ENCODE data around the gene PLEKHB2. TPM values are rescaled to one million over a fixed set of nuclear protein-coding genes. Genes with fewer than 3 reads are reported as not detected.

The PLEKHB2 gene
- polyA plus RNA-seq, 3 donors = 53.9 to 172 (median 146) TPM

DNA sequence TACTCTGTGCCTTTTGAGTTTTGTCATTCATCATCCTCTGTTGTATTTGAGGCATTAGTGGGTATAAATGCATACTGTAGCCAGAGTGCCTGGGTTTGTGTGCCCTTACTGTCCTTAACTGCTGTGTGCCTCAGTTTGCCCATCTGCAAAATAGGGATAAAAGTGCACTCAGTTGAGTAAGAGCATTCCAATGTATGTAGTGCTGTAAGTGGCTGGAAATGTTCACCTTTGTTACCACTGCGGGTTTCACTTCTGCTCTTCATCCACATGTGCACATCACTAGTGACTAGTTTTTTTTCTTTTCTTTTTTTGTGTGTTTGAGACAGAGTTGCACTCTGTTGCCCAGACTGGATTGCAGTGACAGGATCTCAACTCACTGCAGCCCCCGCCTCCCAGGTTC lies 39.9 kb downstream of the PLEKHB2 start:
- Histone ChIP-seq H3K9me3 (replicated peaks in 1 of 2; ENCODE audit: control insufficient read depth in 1 of 2, insufficient read depth in 1 of 2, low read length in 2 of 2) (no peaks in the 10 kb centered on the region), H3K27ac (ENCODE audit: low read depth in 1 of 2, low read length in 2 of 2) (no peak overlapping the region), H3K9ac (ENCODE audit: insufficient read depth, low read length, poor library complexity, severe bottlenecking) (no peak overlapping the region), H3K79me2 (ENCODE audit: insufficient read depth, low read length) (peaks cover 5% of the 10 kb centered on the region), H4K20me1 (ENCODE audit: insufficient read depth, low read length) (peaks cover 78% of the 10 kb centered on the region), H2AFZ (ENCODE audit: insufficient read depth, low read depth, low read length, poor library complexity, severe bottlenecking) (no peak overlapping the region), H3K4me2 (replicated peaks; ENCODE audit: extremely low read depth, low read length, poor library complexity, severe bottlenecking) (no peak overlapping the region), H3K4me3 (replicated peaks in 1 of 3; ENCODE audit: low read depth in 2 of 3, low read length in 3 of 3) (no peak overlapping the region), H3K36me3 (replicated peaks in 1 of 2; ENCODE audit: control insufficient read depth in 1 of 2, insufficient read depth in 2 of 2, low read length in 2 of 2) (peaks cover 93 to 100% of the 10 kb centered on the region in 2 donors), H3K27me3 (ENCODE audit: control insufficient read depth in 2 of 2, insufficient read depth in 2 of 2, low read length in 2 of 2) (no peaks in the 10 kb centered on the region), H3K4me1 (ENCODE audit: control insufficient read depth in 1 of 2, insufficient read depth in 2 of 2, low read length in 2 of 2) (no peaks in the 10 kb centered on the region)
- WGBS (ENCODE audit: insufficient coverage) = 100% methylated on average over 1 of the region's 2 CpGs
- TF ChIP-seq CTCF (IDR thresholded peaks at IDR 0.05) = no peak
- no peaks in the 10 kb centered on the region for H3K9me3 Mint-ChIP-seq
- no peak for DNase-seq
- H3K27ac Mint-ChIP-seq = peak overlapping the region in 4 of 7 donors; percentile 15 to 74 (median 42)
- no peaks in the 10 kb centered on the region for H3K4me1 Mint-ChIP-seq
- no peaks in the 10 kb centered on the region for H3K27me3 Mint-ChIP-seq (ENCODE audit: low read depth in 3 of 3)
- intact Hi-C loops (cut with micrococcal nuclease) = no loop called here
- H3K4me3 Mint-ChIP-seq = no peak overlapping the region
- peaks cover 90 to 97% of the 10 kb centered on the region in 2 donors for H3K36me3 Mint-ChIP-seq

DNA sequence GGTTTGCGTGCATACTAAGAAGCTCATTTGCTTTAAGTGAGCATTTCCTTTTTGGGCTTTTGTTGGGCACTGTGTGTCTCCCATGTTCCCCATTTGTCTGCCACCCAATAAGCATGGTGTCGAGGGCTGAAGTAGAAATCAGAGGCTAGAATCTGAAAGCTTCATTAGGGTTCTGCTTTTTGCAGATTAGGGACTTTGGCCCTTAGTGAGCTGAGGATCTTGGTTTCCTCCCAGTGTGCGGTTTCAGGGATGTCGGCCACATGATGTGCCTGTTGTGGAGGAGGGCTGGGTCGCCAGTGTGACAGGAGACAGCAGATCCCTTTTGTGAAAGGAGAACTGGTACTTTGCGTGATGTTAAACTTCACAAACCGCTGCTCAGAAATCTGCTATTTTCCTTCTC lies 41.1 kb downstream of the PLEKHB2 start:
- no peaks in the 10 kb centered on the region for H3K27me3 Mint-ChIP-seq (ENCODE audit: low read depth in 3 of 3)
- no peak overlapping the region for H2AFZ ChIP-seq (ENCODE audit: insufficient read depth, low read depth, low read length, poor library complexity, severe bottlenecking)
- H3K9me3 ChIP-seq (replicated peaks in 1 of 2; ENCODE audit: control insufficient read depth in 1 of 2, insufficient read depth in 1 of 2, low read length in 2 of 2) = no peaks in the 10 kb centered on the region
- H3K36me3 Mint-ChIP-seq = peaks cover 88 to 96% of the 10 kb centered on the region in 2 donors
- no peak overlapping the region for H3K4me3 ChIP-seq (replicated peaks in 1 of 3; ENCODE audit: low read depth in 2 of 3, low read length in 3 of 3)
- 26% methylated on average over 5 of the region's 7 CpGs for WGBS (ENCODE audit: insufficient coverage)
- H3K4me3 Mint-ChIP-seq = no peak overlapping the region
- H3K27ac ChIP-seq (ENCODE audit: low read depth in 1 of 2, low read length in 2 of 2) = peak overlapping the region in 1 of 2 donors; percentile 48
- peaks cover 88 to 98% of the 10 kb centered on the region in 2 donors for H3K36me3 ChIP-seq (replicated peaks in 1 of 2; ENCODE audit: control insufficient read depth in 1 of 2, insufficient read depth in 2 of 2, low read length in 2 of 2)
- H3K27me3 ChIP-seq (ENCODE audit: control insufficient read depth in 2 of 2, insufficient read depth in 2 of 2, low read length in 2 of 2) = no peaks in the 10 kb centered on the region
- H3K4me2 ChIP-seq (replicated peaks; ENCODE audit: extremely low read depth, low read length, poor library complexity, severe bottlenecking) = no peak overlapping the region
- peak overlapping the region in 3 of 7 donors; percentile 23 to 60 (median 58) for H3K27ac Mint-ChIP-seq
- peaks cover 5% of the 10 kb centered on the region for H3K79me2 ChIP-seq (ENCODE audit: insufficient read depth, low read length)
- no peaks in the 10 kb centered on the region for H3K4me1 ChIP-seq (ENCODE audit: control insufficient read depth in 1 of 2, insufficient read depth in 2 of 2, low read length in 2 of 2)
- intact Hi-C loops (cut with micrococcal nuclease) = no loop called here
- TF ChIP-seq CTCF (IDR thresholded peaks at IDR 0.05) = no peak
- no peak overlapping the region for H3K9ac ChIP-seq (ENCODE audit: insufficient read depth, low read length, poor library complexity, severe bottlenecking)
- peaks cover 69% of the 10 kb centered on the region for H4K20me1 ChIP-seq (ENCODE audit: insufficient read depth, low read length)
- H3K9me3 Mint-ChIP-seq = no peaks in the 10 kb centered on the region
- H3K4me1 Mint-ChIP-seq = no peaks in the 10 kb centered on the region
- peak in 2 of 3 donors; percentile 15 to 42 for DNase-seq

Measured in CD14-positive monocyte (primary cell).